GM12873 (cell line): ENCODE results near the gene TPCN1.

Experiments used
- CTCF ChIP-seq: IDR thresholded peaks from 2 replicates; pipeline ENCODE4 v1.5.1; 2012; ENCODE audit warnings: low read depth, mild to moderate bottlenecking, moderate library complexity, low read length, control low read depth; ENCODE audit not compliant: insufficient read depth; ENCODE audit errors: missing control alignments

TPCN1 gene

GRCh38 chr12:113276946-113277500, 55.8 kb downstream of the TPCN1 start:
- no peak for TF ChIP-seq CTCF

- no peak for TF ChIP-seq CTCF
Observed at GRCh38 chr12:113277511-113277910, 56.2 kb downstream of the TPCN1 start.

- no peak for TF ChIP-seq CTCF
Observed at GRCh38 chr12:113278141-113278540, 56.9 kb downstream of the TPCN1 start.

- TF ChIP-seq CTCF: no peak
Observed at GRCh38 chr12:113278633-113279032, 57.4 kb downstream of the TPCN1 start.

GRCh38 chr12:113284751-113285150, 63.5 kb downstream of the TPCN1 start:
- no peak for TF ChIP-seq CTCF

- TF ChIP-seq CTCF: no peak
Observed at GRCh38 chr12:113285679-113286610, 64.7 kb downstream of the TPCN1 start.

- no peak for TF ChIP-seq CTCF
Observed at GRCh38 chr12:113286712-113287111, 65.4 kb downstream of the TPCN1 start.
